Stimulated activated CD8-positive, alpha-beta memory T cell treated with anti-CD3 and anti-CD28 coated beads, Interleukin-2, amount 100 ng/mL, for 48 hours (primary cell): Measurements from ENCODE around the gene GPR42.
"Not testable (repeated sequence)": the region's sequence is repeated elsewhere in the genome, so short reads cannot be mapped to it uniquely, and the experiment has no call there.

Experiments
- DNase-seq, 2 donors: peaks; one replicate each; pipeline ENCODE4 v3.0.0-alpha.2; 2020; ENCODE audit warnings: low read depth in 2 of 2

Gene GPR42

GRCh38 chr19:35346193-35347052 lies 24.4 kb upstream of the GPR42 start:
- DNase-seq, result peak; percentile 58 to 66

- peak; percentile 27 to 50 for DNase-seq
Measured at GRCh38 chr19:35347171-35347929, 23.5 kb upstream of the GPR42 start, which contains the start of gene FFAR1. Gene FFAR1, plus strand, starts transcription at chr19:35347902. Its CDS starts 3,650 bp downstream, at chr19:35351552.

DNA sequence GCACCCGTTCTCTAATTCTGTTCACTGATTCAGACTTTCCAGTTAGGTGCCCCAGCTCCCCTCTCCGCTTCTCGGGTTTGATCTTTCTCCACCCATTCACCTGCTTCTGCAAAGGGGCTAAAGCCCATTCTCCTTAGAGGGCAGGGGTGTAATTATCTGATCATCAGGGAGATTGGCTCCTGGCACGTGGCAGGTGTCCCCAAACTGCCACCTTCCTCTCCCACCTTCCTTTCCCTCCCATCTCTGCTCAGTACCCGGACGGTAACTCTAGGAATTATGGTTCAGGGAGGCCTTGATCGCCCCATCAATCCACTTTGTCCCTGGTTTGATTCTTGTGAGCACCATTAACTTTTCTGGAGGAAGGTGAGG lies 23.0 kb upstream of the GPR42 start:
- DNase-seq, result no peak

DNA sequence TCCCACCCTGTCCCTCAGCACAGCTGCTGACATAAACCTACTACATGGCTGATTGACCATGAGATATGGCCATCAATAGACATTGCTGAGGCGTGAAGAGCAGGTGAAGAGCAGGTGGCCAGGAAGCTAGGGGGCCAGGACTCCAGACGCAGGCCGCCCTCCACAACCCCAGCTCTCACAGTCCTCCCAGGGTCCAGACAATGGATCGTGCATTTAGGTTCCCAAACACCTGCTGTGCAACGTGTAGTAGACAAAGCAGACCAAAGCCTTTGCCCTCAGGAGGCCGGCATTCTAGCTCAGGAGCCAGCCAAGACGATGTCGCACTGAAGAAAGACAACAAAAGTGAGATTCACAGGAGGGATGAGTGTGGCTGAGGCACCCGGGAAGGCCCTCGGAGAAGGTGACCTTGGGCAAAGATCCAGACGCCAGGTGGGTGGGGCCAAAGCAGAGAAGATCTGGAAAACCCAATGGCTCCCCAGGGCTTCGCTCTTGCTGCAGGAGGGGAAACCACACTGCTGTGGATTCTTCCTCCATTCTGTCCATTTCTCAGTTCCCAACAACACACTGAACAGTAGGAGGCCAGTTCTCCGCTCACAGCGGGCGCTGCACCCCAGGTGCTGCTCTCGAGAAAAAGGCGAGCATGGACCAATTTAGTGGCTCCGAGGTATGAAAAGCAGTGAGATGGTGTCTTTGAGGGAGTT lies 21.8 kb upstream of the GPR42 start:
- no peak for DNase-seq

GRCh38 chr19:35349614-35350521 lies 21.0 kb upstream of the GPR42 start:
- no peak for DNase-seq

GRCh38 chr19:35350591-35350990 lies 20.3 kb upstream of the GPR42 start:
- DNase-seq, result no peak

GRCh38 chr19:35351411-35352176 lies 19.3 kb upstream of the GPR42 start:
- no peak for DNase-seq

DNA sequence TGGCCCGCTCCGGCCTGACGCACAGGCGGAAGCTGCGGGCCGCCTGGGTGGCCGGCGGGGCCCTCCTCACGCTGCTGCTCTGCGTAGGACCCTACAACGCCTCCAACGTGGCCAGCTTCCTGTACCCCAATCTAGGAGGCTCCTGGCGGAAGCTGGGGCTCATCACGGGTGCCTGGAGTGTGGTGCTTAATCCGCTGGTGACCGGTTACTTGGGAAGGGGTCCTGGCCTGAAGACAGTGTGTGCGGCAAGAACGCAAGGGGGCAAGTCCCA lies 18.8 kb upstream of the GPR42 start:
- no peak for DNase-seq

- peak; percentile 40 to 59 for DNase-seq
Measured at GRCh38 chr19:35352448-35353304, 18.2 kb upstream of the GPR42 start.

GRCh38 chr19:35353635-35354034 lies 17.2 kb upstream of the GPR42 start:
- no peak for DNase-seq

DNA sequence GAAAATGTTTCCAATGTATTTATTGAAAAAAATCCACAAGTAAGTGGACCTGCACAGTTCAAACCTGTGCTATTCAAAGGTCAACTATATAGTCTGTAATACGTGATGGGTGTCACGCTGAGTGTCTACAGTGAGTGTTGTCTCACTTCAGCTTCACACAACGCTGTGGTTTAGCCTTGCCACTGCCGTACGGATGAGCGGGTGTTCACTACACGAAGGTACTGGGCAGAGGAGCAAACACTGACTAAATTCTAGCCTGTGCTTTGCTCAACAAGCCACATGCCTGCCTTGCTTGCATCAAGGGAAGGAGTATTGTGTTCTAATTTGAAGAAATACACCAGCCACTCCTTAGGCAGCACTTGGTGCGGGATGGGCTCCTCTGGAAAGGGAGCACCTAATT lies 16.0 kb upstream of the GPR42 start:
- no peak for DNase-seq

DNA sequence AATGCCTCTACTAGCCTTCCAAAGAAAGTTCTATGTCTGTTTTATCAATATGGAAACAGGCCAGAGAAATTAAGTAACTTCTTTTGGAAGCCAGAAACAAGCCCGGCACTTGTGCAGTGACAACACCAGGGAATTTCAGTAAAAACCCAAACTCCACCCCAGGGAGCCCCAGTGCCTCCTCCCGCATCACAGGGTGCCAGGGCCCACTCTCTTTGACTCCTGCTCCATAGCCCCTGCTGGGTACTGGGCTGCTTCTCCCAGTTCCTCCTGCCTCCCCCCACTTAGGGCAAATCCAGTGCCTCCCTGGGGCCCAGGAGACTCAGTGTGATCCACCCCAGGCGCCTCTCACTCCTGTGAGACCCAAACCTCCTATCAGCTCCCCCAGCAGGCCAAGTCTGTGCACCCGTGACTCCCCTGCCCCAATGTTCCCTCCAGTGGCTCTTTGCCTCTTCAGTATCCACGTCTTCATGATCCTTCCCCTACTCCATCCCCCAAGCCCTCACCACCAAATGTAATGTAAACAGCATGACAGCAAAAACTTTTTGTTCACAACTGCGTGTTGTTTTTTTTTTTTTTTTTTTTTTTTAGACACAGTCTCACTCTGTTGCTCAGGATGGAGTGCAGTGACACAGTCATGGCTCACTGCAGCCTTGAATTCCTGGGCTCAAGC lies 14.9 kb upstream of the GPR42 start:
- DNase-seq, result no peak

DNA sequence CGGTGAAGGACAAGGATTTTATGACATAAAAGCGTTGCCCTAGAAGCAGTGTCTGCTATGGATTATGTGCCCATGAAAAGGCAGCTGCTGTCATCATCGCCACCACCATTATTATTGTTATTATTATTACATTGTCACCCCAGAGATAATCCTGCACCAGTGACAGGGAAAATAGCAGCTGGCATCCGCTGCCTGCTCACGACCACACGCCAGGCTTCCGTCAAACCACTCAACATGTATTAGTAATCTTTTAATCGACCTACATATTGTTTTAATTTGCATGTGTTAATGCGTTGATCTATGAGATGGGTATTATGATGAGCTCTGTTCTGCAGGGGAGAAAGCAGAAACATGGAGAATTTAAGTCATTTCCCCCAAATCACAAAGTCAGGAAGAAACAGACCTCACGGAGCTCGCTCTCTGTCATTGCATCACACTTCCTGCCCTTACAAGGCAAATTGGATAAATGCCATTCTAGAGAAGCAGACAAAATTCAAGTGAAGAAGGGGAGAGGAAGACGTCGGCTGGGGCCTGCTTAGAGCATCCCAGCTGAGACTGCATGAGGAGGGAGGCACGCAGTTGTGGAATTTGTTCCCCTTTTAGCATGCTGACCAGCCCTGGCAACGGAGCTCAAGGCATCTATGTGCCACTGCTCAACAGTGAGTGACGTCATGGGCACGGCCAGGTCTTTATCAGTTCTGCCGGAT lies 12.8 kb upstream of the GPR42 start, which contains the start of gene FFAR3:
Gene FFAR3, plus strand, starts transcription at position 594 of the 707 bp plus-strand sequence. CDS start 431 bp downstream, outside the sequence.
- DNase-seq, result no peak

DNA sequence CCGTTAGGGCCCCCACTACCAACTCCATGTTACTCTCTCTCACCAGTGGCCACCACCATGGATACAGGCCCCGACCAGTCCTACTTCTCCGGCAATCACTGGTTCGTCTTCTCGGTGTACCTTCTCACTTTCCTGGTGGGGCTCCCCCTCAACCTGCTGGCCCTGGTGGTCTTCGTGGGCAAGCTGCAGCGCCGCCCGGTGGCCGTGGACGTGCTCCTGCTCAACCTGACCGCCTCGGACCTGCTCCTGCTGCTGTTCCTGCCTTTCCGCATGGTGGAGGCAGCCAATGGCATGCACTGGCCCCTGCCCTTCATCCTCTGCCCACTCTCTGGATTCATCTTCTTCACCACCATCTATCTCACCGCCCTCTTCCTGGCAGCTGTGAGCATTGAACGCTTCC lies 12.0 kb upstream of the GPR42 start:
- DNase-seq, result not testable (repeated sequence)

DNA sequence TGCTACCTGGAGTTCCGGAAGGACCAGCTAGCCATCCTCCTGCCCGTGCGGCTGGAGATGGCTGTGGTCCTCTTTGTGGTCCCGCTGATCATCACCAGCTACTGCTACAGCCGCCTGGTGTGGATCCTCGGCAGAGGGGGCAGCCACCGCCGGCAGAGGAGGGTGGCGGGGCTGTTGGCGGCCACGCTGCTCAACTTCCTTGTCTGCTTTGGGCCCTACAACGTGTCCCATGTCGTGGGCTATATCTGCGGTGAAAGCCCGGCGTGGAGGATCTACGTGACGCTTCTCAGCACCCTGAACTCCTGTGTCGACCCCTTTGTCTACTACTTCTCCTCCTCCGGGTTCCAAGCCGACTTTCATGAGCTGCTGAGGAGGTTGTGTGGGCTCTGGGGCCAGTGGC lies 11.5 kb upstream of the GPR42 start:
- DNase-seq, result not testable (repeated sequence)

DNA sequence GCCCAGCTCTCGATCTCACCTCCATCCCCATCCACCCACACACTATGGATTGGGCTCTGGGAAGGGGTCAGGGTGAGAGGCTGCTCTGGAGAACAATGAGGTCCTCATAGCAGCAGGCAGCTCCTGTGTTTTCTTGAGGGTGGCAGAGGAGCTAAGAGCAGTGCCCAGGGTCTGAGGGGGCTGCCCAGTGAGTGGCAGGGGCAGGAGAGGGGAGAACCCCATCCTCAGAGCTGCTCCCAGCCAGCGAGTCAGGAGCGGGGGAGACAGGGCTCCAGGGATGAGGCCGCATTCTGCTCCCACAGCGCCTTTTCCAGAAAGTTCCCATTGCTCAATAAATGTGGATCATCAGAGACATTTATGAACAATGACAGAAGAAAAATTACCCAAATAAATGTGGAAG lies 10.8 kb upstream of the GPR42 start:
- not testable (repeated sequence) for DNase-seq

DNA sequence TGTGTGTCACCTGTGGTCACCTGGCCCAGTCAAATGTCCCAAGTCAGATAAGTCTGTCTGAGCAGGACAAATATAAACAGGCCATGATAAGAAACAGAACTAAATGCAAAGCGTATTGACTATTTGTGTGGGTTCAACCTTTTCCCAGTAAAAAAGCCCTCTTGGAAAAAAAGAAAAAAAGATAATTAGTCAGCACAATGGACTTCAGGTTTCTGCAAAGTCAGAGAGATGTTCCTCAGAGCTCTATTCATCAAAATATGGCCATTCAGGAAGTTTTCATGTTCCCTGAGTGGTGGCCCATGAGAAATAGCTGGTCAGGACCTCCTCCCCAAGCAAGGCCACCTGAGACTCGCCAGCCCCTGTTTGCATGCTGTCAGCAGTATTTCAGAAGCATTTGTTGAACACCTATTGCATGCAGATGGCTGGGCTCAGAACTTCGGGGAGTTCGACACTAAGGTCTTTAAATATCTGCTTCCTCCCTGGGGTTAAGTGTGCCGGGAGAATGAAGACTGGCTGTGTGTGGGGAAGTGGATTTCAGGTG lies 9.9 kb upstream of the GPR42 start:
- no peak for DNase-seq
